HepG2 (cell line): ENCODE data around the gene FABP1. TPM values are rescaled to one million over a fixed set of nuclear protein-coding genes. Genes with fewer than 3 reads are reported as not detected.

Experiments
- AGO1 ChIP-seq: fragments of 200-400 bp; formaldehyde crosslinking; IDR thresholded peaks from 2 replicates; pipeline ENCODE4 v1.6.1; 2017; ENCODE audit warnings: mild to moderate bottlenecking, low read depth, low read length, moderate library complexity; ENCODE audit not compliant: poor library complexity, severe bottlenecking
- ARHGAP35 ChIP-seq: sonication (generic); formaldehyde crosslinking; IDR thresholded peaks from 2 replicates; pipeline ENCODE4 v1.9.0; 2022; ENCODE audit warnings: mild to moderate bottlenecking, inconsistent platforms, moderate library complexity, missing genetic modification reagents, borderline replicate concordance
- CENPBD1 ChIP-seq: sonication (generic); formaldehyde crosslinking; IDR thresholded peaks from 2 replicates; pipeline ENCODE4 v1.8.0; 2022; ENCODE audit warnings: missing genetic modification reagents, low read depth, mild to moderate bottlenecking, borderline replicate concordance
- CREB1 ChIP-seq, 2 experiments: fragments of 450-650 bp in 1 of 2; IDR thresholded peaks; 2 replicates each; pipeline ENCODE4 v1.6.1; 2016 to 2017; ENCODE audit warnings: control low read depth in 1 of 2, mild to moderate bottlenecking in 1 of 2, missing compliant biosample characterization in 1 of 2, missing genetic modification characterization in 1 of 2
- GPBP1L1 ChIP-seq: sonication (generic); formaldehyde crosslinking; IDR thresholded peaks from 2 replicates; pipeline ENCODE4 v1.5.0; 2020; ENCODE audit warnings: mild to moderate bottlenecking, missing genetic modification reagents
- HMGXB3 ChIP-seq: sonication (generic); formaldehyde crosslinking; IDR thresholded peaks from 2 replicates; pipeline ENCODE4 v1.4.0; 2020; ENCODE audit warnings: missing genetic modification reagents, borderline replicate concordance
- IKZF4 ChIP-seq: sonication (generic); formaldehyde crosslinking; IDR thresholded peaks from 2 replicates; pipeline ENCODE4 v1.5.1; 2020; ENCODE audit warnings: borderline replicate concordance, mild to moderate bottlenecking, low read depth, missing genetic modification reagents; ENCODE audit errors: not compliant biosample characterization
- NFE2L1 ChIP-seq: sonication (generic); formaldehyde crosslinking; IDR thresholded peaks from 2 replicates; pipeline ENCODE4 v1.4.0; 2020; ENCODE audit warnings: missing genetic modification reagents, mild to moderate bottlenecking, borderline replicate concordance
- PRPF4 ChIP-seq: fragments of 200-400 bp; formaldehyde crosslinking; IDR thresholded peaks from 2 replicates; pipeline ENCODE4 v1.6.1; 2016; ENCODE audit warnings: low read length, low read depth; ENCODE audit not compliant: poor library complexity, severe bottlenecking
- THAP11 ChIP-seq: IDR thresholded peaks from 2 replicates; pipeline ENCODE4 v1.6.1; 2016; ENCODE audit warnings: missing biosample characterization, missing genetic modification reagents
- ZFP36 ChIP-seq: fragments of 150-350 bp; IDR thresholded peaks from 2 replicates; pipeline ENCODE4 v1.6.1; 2018; ENCODE audit warnings: borderline replicate concordance, low read length, low read depth; ENCODE audit not compliant: partially characterized antibody
- ZKSCAN1 ChIP-seq: fragments of 150-350 bp; IDR thresholded peaks from 2 replicates; pipeline ENCODE4 v1.6.1; 2014; ENCODE audit warnings: low read length
- ZMYM2 ChIP-seq: sonication (generic); formaldehyde crosslinking; IDR thresholded peaks from 2 replicates; pipeline ENCODE4 v1.8.0; 2022; ENCODE audit warnings: mild to moderate bottlenecking, missing genetic modification reagents
- ZNF10 ChIP-seq: sonication (generic); formaldehyde crosslinking; IDR thresholded peaks from 2 replicates; pipeline ENCODE4 v1.4.0; 2020; ENCODE audit warnings: mild to moderate bottlenecking, low read depth, missing genetic modification reagents, borderline replicate concordance
- ZNF143 ChIP-seq: sonication (generic); formaldehyde crosslinking; IDR thresholded peaks from 2 replicates; pipeline ENCODE4 v1.4.0; 2020; ENCODE audit warnings: missing genetic modification reagents
- ZNF30 ChIP-seq: sonication (generic); formaldehyde crosslinking; IDR thresholded peaks from 2 replicates; pipeline ENCODE4 v1.5.0; 2020; ENCODE audit warnings: mild to moderate bottlenecking, missing genetic modification reagents
- ZNF550 ChIP-seq: sonication (generic); formaldehyde crosslinking; IDR thresholded peaks from 2 replicates; pipeline ENCODE4 v1.4.0; 2020; ENCODE audit warnings: mild to moderate bottlenecking, missing genetic modification reagents, borderline replicate concordance
- ZNF670 ChIP-seq: sonication (generic); formaldehyde crosslinking; IDR thresholded peaks from 2 replicates; pipeline ENCODE4 v1.8.0; 2022; ENCODE audit warnings: mild to moderate bottlenecking, missing genetic modification reagents, borderline replicate concordance
- polyA plus RNA-seq, 8 experiments: library from polyadenylated mRNA; depleted of rRNA in 3 of 8; stranded (reverse) in 7 of 8; unstranded in 1 of 8; fragments of >200 nt; fragmentation: Illumina TruSeq in 4 of 8; extraction: Trizol in 4 of 8; gene quantifications; 2 replicates each; pipeline versions ENCODE4 v1.2.1 to v1.2.3, GENCODE V29; 2011 to 2016; ENCODE audit warnings: low read depth in 4 of 8, missing spikeins in 1 of 8, mixed read lengths in 1 of 8; ENCODE audit not compliant: insufficient read depth in 1 of 8
- total RNA-seq, 5 experiments: library from RNA; depleted of rRNA; stranded (reverse); fragments of >200 nt; fragmentation: Illumina TruSeq; extraction: Trizol; gene quantifications; 2 replicates each; pipeline ENCODE4 v1.2.3, GENCODE V29; 2016; ENCODE audit warnings: low read depth in 1 of 5
- TF ChIP-seq, protein P1 (sequence below): sonication (generic); formaldehyde crosslinking; IDR thresholded peaks from 2 replicates; pipeline ENCODE4 v1.8.0; 2022; ENCODE audit warnings: mild to moderate bottlenecking, missing genetic modification reagents
- TF ChIP-seq, protein P2 (sequence below): IDR thresholded peaks from 2 replicates; pipeline ENCODE4 v1.6.1; 2016; ENCODE audit warnings: missing genetic modification reagents, missing compliant biosample characterization

Gene FABP1
- total and polyA plus RNA-seq, 2 of the 13 experiments (the other 11 are each of a cell fraction or from before 2014, with no cell fraction given), result 644 to 1,608 TPM

DNA sequence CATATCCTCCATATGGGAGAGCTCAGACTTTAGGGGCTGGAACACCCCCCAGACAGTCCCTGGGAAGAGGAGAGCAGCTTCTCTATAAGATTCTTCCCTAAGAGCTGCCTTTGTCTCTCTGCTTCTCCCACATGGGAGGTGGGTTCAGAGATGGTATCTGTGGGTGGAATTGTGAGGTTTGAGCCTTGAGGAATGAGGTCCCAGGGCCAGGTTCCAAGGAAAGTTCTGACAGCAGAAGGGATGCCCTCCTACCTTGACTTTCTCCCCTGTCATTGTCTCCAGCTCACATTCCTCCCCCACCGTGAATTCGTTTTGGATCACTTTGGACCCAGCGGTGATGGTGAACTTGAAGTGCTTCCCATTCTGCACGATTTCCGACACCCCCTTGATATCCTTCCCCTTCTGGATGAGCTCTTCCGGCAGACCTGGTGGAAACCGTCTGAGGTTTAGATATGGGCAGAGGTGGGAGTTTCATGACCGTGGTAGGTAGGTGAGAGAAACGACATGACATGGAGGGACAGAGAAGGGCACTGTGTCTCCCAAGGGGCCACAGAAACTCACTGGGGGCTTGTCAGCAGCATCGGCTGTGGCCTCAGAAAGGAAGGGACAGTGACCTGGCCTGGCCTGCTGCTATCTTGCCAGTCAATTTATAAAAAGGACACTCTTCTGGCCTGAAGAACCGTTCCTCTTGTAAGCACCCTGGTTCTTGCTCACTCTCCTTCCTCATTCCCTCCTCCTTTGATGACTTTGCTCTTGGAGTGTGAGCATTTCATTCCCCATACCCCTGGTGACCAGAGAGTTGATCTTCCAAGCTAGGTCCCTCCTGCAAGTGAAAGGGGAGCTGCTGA is 1.7 kb downstream of the FABP1 start (continued):
- no peak for TF ChIP-seq ZFP36
- TF ChIP-seq ARHGAP35, result no peak
- no peak for TF ChIP-seq ZNF670 (CRISPR knock-in tag)
- TF ChIP-seq ZKSCAN1, result no peak
- TF ChIP-seq ZNF30, result no peak
- TF ChIP-seq, protein P1, sequence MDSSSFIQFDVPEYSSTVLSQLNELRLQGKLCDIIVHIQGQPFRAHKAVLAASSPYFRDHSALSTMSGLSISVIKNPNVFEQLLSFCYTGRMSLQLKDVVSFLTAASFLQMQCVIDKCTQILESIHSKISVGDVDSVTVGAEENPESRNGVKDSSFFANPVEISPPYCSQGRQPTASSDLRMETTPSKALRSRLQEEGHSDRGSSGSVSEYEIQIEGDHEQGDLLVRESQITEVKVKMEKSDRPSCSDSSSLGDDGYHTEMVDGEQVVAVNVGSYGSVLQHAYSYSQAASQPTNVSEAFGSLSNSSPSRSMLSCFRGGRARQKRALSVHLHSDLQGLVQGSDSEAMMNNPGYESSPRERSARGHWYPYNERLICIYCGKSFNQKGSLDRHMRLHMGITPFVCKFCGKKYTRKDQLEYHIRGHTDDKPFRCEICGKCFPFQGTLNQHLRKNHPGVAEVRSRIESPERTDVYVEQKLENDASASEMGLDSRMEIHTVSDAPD (CRISPR knock-in tag), result no peak
- TF ChIP-seq ZNF550 (CRISPR knock-in tag), result no peak
- no peak for TF ChIP-seq IKZF4 (CRISPR knock-in tag)
- TF ChIP-seq ZNF10 (CRISPR knock-in tag), result no peak
- TF ChIP-seq AGO1, result no peak
- no peak for TF ChIP-seq PRPF4
- TF ChIP-seq HMGXB3 (CRISPR knock-in tag), result no peak
- TF ChIP-seq GPBP1L1, result no peak
- no peak for TF ChIP-seq CREB1 (IDR thresholded peaks at IDR 0.05)
- TF ChIP-seq CREB1 (CRISPR knock-in tag; IDR thresholded peaks at IDR 0.05), result no peak
- TF ChIP-seq CENPBD1, result no peak
- TF ChIP-seq ZNF143, result no peak
- no peak for TF ChIP-seq NFE2L1 (CRISPR knock-in tag)
- TF ChIP-seq ZMYM2 (CRISPR knock-in tag), result no peak
- TF ChIP-seq THAP11 (CRISPR knock-in tag), result no peak
- TF ChIP-seq, protein P2, sequence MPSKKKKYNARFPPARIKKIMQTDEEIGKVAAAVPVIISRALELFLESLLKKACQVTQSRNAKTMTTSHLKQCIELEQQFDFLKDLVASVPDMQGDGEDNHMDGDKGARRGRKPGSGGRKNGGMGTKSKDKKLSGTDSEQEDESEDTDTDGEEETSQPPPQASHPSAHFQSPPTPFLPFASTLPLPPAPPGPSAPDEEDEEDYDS (CRISPR knock-in tag), result no peak
